Fibroblast of lung (primary cell): ENCODE data around the gene DPYD. TPM values are rescaled to one million over a fixed set of nuclear protein-coding genes. Genes with fewer than 3 reads are reported as not detected.

Experiments
- DNase-seq, 2 donors: peaks; one replicate each; pipeline versions ENCODE4 v3.0.0 to v3.0.0-alpha.2; 2010; ENCODE audit warnings: low read depth in 2 of 2
- H2AFZ ChIP-seq: 2 replicates; pipeline ENCODE4 v1.5.1; 2012; ENCODE audit warnings: low read length, control low read depth, inconsistent platforms
- H3K27ac ChIP-seq: 2 replicates; pipeline ENCODE4 v1.5.1; 2011; ENCODE audit warnings: low read length, control low read depth; ENCODE audit not compliant: insufficient read depth
- H3K27me3 ChIP-seq: 2 replicates; pipeline ENCODE4 v1.5.1; 2011; ENCODE audit warnings: mild to moderate bottlenecking, low read length; ENCODE audit not compliant: control insufficient read depth, insufficient read depth
- H3K36me3 ChIP-seq: 2 replicates; pipeline ENCODE4 v1.5.1; 2011; ENCODE audit warnings: low read length; ENCODE audit not compliant: control insufficient read depth, insufficient read depth
- H3K4me1 ChIP-seq: 2 replicates; pipeline ENCODE4 v1.5.1; 2011; ENCODE audit warnings: low read length; ENCODE audit not compliant: control insufficient read depth, insufficient read depth; ENCODE audit errors: extremely low read depth
- H3K4me2 ChIP-seq: 2 replicates; pipeline ENCODE4 v1.5.1; 2011; ENCODE audit warnings: low read length, control low read depth; ENCODE audit not compliant: insufficient read depth; ENCODE audit errors: extremely low read depth
- H3K4me3 ChIP-seq, 4 experiments: fragments of 200-600 bp in 1 of 4; sonication (generic) in 1 of 4; replicated peaks in 1 of 4; 2 replicates each; pipeline ENCODE4 v1.5.1; 2011 to 2016; ENCODE audit warnings: low read length in 4 of 4, low read depth in 3 of 4, mild to moderate bottlenecking in 3 of 4, control low read depth in 2 of 4, inconsistent platforms in 1 of 4, mixed read lengths in 1 of 4; ENCODE audit not compliant: insufficient read depth in 1 of 4; ENCODE audit errors: control extremely low read depth in 1 of 4
- H3K79me2 ChIP-seq: 2 replicates; pipeline ENCODE4 v1.5.1; 2012; ENCODE audit warnings: mild to moderate bottlenecking, low read length, inconsistent platforms; ENCODE audit not compliant: control insufficient read depth, insufficient read depth
- H3K9ac ChIP-seq: 2 replicates; pipeline ENCODE4 v1.5.1; 2011; ENCODE audit warnings: mild to moderate bottlenecking, low read length, control low read depth; ENCODE audit not compliant: insufficient read depth
- H3K9me3 ChIP-seq: 2 replicates; pipeline ENCODE4 v1.5.1; 2012; ENCODE audit warnings: low read depth, low read length; ENCODE audit not compliant: control insufficient read depth, insufficient read depth
- H4K20me1 ChIP-seq: 2 replicates; pipeline ENCODE4 v1.5.1; 2011; ENCODE audit warnings: low read length; ENCODE audit not compliant: control insufficient read depth, insufficient read depth; ENCODE audit errors: extremely low read depth
- EZH2 ChIP-seq: IDR thresholded peaks from 2 replicates; pipeline ENCODE4 v1.5.1; 2012; ENCODE audit warnings: low read length, control low read depth, mild to moderate bottlenecking; ENCODE audit errors: missing control alignments
- polyA plus RNA-seq, 2 donors: library from polyadenylated mRNA; depleted of rRNA in 1 of 2; stranded (reverse) in 1 of 2; unstranded in 1 of 2; fragments of >200 nt; gene quantifications; 2 replicates each; pipeline ENCODE4 v1.2.1, GENCODE V29; 2011 to 2012; ENCODE audit warnings: missing spikeins in 1 of 2
- total RNA-seq: library from RNA; depleted of rRNA; stranded (reverse); fragments of >200 nt; gene quantifications from 2 replicates; pipeline ENCODE4 v1.2.1, GENCODE V29; 2014
- TF ChIP-seq, protein P1 (sequence below), 2 donors: IDR thresholded peaks in 1 of 2; conservative IDR thresholded peaks in 1 of 2; 1 replicate in 1 of 2; 2 replicates in 1 of 2; pipeline ENCODE4 v1.5.1; 2011 to 2012; ENCODE audit warnings: low read length in 2 of 2, control low read depth in 1 of 2, inconsistent platforms in 1 of 2, low read depth in 1 of 2, mild to moderate bottlenecking in 1 of 2

Gene DPYD
- total and polyA plus RNA-seq, 2 donors (not counting 1 experiment from before 2014, with no cell fraction given) = 32.0 to 63.1 TPM

DNA sequence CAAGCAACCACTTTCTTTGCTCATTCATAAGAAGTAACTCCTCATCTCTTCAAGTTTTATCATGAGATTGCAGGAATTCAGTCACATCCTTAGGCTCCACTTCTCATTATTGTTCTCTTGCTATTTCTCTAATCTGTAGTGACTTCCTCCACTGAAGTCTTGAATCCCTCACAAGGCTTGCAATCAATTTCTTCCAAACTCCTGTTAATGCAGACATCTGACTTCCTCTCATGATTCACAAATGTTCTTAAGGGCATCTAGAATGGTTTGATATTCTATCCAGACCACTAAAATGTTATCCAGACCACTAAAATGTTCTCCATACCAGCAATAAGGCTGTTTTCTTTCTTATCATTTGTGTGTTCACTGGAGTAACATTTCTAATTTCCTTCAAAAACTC, 528.1 kb downstream of the DPYD start:
- Histone ChIP-seq H4K20me1 (no peaks in the 10 kb centered on the region), H3K4me2 (no peak overlapping the region), H3K9me3 (no peaks in the 10 kb centered on the region), H2AFZ (no peak overlapping the region), H3K4me3 (no peak overlapping the region), H3K4me1 (no peaks in the 10 kb centered on the region), H3K9ac (no peak overlapping the region), H3K27ac (no peak overlapping the region), H3K27me3 (no peaks in the 10 kb centered on the region), H3K79me2 (no peaks in the 10 kb centered on the region), H3K36me3 (no peaks in the 10 kb centered on the region)
- peak in 1 of 2 donors; percentile 76 for DNase-seq
- TF ChIP-seq, protein P1, sequence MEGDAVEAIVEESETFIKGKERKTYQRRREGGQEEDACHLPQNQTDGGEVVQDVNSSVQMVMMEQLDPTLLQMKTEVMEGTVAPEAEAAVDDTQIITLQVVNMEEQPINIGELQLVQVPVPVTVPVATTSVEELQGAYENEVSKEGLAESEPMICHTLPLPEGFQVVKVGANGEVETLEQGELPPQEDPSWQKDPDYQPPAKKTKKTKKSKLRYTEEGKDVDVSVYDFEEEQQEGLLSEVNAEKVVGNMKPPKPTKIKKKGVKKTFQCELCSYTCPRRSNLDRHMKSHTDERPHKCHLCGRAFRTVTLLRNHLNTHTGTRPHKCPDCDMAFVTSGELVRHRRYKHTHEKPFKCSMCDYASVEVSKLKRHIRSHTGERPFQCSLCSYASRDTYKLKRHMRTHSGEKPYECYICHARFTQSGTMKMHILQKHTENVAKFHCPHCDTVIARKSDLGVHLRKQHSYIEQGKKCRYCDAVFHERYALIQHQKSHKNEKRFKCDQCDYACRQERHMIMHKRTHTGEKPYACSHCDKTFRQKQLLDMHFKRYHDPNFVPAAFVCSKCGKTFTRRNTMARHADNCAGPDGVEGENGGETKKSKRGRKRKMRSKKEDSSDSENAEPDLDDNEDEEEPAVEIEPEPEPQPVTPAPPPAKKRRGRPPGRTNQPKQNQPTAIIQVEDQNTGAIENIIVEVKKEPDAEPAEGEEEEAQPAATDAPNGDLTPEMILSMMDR (conservative IDR thresholded peaks at IDR 0.05 in 1 of 2, IDR thresholded peaks at IDR 0.05 in 1 of 2; ENCODE audit: low read depth in 1 of 2, low read length in 2 of 2) = no peak
- TF ChIP-seq EZH2 = no peak

DNA sequence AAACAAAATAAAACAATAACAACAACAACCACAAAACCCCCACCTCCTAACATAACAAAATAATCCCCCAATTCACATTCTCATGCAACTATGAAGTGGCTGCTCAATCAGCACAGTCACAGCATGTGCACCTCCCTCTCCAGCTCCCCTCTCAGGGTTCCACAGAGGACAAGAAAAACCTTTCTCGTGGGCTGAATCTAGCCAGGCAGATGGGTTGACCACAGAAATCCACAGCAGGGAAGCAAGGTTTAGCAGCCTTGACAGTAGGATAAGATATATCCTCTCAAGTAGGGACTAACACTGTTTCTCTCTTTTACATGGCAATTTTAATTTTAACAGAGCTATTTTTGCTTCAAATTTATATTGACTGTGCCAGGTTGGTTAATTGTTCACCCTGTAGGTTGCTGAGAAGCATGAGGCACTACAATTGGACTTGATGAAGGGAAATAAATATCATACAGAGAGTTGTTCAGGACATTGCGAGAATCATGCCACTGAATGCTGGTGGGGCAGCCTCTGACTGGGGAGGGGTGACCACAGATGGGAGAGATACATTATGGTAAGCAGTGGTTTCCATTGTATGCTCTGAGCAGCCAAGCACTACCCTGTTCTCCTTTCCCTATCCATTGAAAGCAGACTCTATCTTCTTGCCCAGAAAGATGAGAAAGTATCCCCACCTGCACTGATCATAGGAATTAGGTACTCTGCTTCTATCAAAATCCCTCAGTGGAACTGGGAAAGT, 535.1 kb downstream of the DPYD start:
- H4K20me1 ChIP-seq = no peaks in the 10 kb centered on the region
- H2AFZ ChIP-seq = no peak overlapping the region
- DNase-seq = peak in 1 of 2 donors; percentile 65
- H3K27ac ChIP-seq = no peak overlapping the region
- no peaks in the 10 kb centered on the region for H3K4me1 ChIP-seq
- H3K4me2 ChIP-seq = no peak overlapping the region
- no peak overlapping the region for H3K9ac ChIP-seq
- no peaks in the 10 kb centered on the region for H3K9me3 ChIP-seq
- H3K36me3 ChIP-seq = no peaks in the 10 kb centered on the region
- no peaks in the 10 kb centered on the region for H3K27me3 ChIP-seq
- H3K4me3 ChIP-seq = no peak overlapping the region
- H3K79me2 ChIP-seq = no peaks in the 10 kb centered on the region
- TF ChIP-seq, protein P1 (conservative IDR thresholded peaks at IDR 0.05 in 1 of 2, IDR thresholded peaks at IDR 0.05 in 1 of 2; ENCODE audit: low read depth in 1 of 2, low read length in 2 of 2) = no peak
- no peak for TF ChIP-seq EZH2

DNA sequence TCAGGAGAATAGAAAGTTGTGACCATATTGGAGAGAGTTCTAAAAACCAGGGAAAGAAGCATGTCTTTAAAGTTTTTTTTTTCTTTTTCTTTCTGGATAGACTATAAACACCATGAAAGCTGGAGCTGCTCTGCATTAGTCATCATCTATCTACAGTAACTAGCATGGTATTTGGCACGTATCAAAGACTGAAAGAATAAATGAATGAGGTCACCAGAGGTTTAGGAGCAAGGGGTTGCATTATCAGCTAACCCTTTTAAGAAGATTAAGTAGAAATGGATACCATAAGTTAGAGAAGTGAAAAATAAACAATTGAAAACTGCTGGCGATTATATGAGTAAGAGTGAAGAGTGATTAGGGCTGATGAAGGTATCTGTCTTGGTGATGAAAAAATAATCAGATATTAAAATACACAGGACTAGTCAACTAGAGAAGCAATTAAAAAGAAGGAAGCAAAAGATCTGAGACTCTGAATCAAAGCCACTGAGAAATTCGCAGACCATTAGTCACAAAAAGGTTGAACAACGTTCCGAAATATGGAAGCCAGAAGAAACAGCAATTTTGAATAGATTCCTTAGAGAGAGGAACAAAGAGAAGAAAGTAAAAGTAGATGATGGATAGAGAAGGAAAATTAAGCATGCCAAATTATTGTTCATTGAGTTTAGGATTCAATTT, 536.4 kb downstream of the DPYD start:
- no peaks in the 10 kb centered on the region for H3K36me3 ChIP-seq
- no peak overlapping the region for H3K9ac ChIP-seq
- no peak overlapping the region for H2AFZ ChIP-seq
- H3K4me3 ChIP-seq = no peak overlapping the region
- H3K27me3 ChIP-seq = no peaks in the 10 kb centered on the region
- peak; percentile 75 to 99 for DNase-seq
- no peaks in the 10 kb centered on the region for H3K4me1 ChIP-seq
- no peak overlapping the region for H3K4me2 ChIP-seq
- H3K79me2 ChIP-seq = no peaks in the 10 kb centered on the region
- H3K9me3 ChIP-seq = no peaks in the 10 kb centered on the region
- H3K27ac ChIP-seq = no peak overlapping the region
- no peak for TF ChIP-seq EZH2
- TF ChIP-seq, protein P1 (conservative IDR thresholded peaks at IDR 0.05 in 1 of 2, IDR thresholded peaks at IDR 0.05 in 1 of 2; ENCODE audit: low read depth in 1 of 2, low read length in 2 of 2) = no peak
- H4K20me1 ChIP-seq = no peaks in the 10 kb centered on the region
